WTC11 (cell line): ENCODE results near the gene FGF8.

Experiments
- CTCF ChIP-seq: fragments of 200-600 bp; IDR thresholded peaks from 2 replicates; pipeline ENCODE4 v1.8.0; 2022; ENCODE audit warnings: antibody characterized with exemption
- FOXJ3 ChIP-seq: sonication (generic); formaldehyde crosslinking; IDR thresholded peaks from 2 replicates; pipeline ENCODE4 v1.9.0; 2021; ENCODE audit warnings: missing genetic modification reagents, mild to moderate bottlenecking, borderline replicate concordance
- FOXP4 ChIP-seq: sonication (generic); formaldehyde crosslinking; IDR thresholded peaks from 2 replicates; pipeline ENCODE4 v1.8.0; 2022; ENCODE audit warnings: mild to moderate bottlenecking, missing genetic modification reagents
- HMGXB4 ChIP-seq: sonication (generic); formaldehyde crosslinking; IDR thresholded peaks from 2 replicates; pipeline ENCODE4 v1.8.1; 2023; ENCODE audit warnings: mild to moderate bottlenecking, moderate library complexity, missing genetic modification reagents
- TCF7 ChIP-seq: sonication (generic); formaldehyde crosslinking; IDR thresholded peaks from 2 replicates; pipeline ENCODE4 v1.8.0; 2022; ENCODE audit warnings: mild to moderate bottlenecking, low read depth, missing genetic modification reagents, moderate library complexity
- ZNF416 ChIP-seq: fragments of 250-450 bp; sonication (Bioruptor Pico); IDR thresholded peaks from 2 replicates; pipeline ENCODE4 v1.9.0; 2021; ENCODE audit warnings: mild to moderate bottlenecking, inconsistent platforms

GRCh38 chr10:101748496-101748895 is 27.4 kb downstream of the FGF8 start:
- TF ChIP-seq CTCF = no peak
- no peak for TF ChIP-seq ZNF416 (CRISPR knock-in tag)
- TF ChIP-seq TCF7 (CRISPR knock-in tag) = no peak
- TF ChIP-seq FOXJ3 = no peak
- no peak for TF ChIP-seq FOXP4
- TF ChIP-seq HMGXB4 = no peak
